Measurements from ENCODE around the gene CSDE1. TPM values are rescaled to one million over a fixed set of nuclear protein-coding genes. Genes with fewer than 3 reads are reported as not detected.
"Not testable (repeated sequence)": the region's sequence is repeated elsewhere in the genome, so short reads cannot be mapped to it uniquely, and the experiment has no call there.

CSDE1 gene
- 414 TPM for polyA plus RNA-seq (2013, experiment 1 of 2; ENCODE audit: insufficient read length)
- polyA plus RNA-seq (2013, experiment 2 of 2; ENCODE audit: insufficient read length) = 406 TPM

DNA sequence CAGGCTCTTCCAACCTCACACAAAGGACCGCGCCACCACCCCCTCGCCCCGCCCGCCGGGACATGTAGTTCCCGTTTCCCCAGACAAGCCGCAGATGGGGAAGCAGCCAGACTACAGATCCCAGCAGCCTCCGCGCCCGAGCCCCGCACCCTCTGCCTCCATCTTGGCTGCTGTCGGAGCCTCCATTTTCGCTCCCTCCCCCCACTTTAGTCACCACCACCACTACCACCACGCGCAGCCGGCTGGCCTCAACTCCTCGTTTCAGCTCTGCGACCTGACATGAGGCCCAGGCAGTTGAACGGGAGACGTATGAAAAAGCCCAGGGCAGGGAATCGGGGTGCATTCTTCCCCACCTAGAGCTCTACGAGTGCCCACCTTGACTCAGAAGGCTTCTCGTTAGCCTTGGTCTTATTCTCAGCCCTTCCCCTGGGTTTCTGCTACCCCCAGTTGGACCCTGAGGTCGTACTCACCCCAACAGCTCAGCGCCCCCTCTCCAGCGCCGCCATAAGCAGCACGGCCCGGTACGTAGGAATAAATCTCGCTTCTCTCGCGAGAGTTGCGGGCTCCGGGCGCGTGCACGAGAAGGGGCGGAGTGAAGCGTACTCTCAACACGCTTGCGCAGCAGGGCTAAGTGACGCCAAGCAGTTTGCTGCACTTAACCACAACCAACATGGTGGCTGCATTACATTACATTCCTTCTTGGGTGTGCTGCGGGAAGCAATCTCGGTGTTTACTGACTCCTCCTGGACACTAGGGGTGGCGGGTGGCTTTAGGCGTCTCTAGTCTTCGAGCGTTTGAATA is at the start of gene CSDE1:
Gene CSDE1 (minus strand): TSS at position 530 of the 801 bp plus-strand sequence. CDS start 18,094 bp downstream, outside the sequence.
- DNase-seq = peak; percentile 99

DNA sequence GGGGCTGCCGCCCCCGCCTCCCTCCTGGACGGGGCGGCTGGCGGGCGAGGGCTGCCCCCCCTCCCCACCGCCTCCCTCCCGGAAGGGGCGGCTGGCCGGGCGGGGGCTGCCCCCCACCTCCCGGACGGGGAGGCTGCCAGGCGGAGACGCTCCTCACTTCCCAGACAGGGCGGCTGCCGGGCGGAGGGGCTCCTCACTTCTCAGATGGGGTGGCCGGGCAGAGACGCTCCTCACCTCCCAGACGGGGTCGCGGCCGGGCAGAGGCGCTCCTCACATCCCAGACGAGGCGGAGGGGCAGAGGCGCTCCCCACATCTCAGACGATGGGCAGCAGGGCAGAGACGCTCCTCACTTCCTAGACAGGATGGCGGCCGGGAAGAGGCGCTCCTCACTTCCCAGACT is 46.7 kb upstream of the CSDE1 start:
- DNase-seq = not testable (repeated sequence)

DNA sequence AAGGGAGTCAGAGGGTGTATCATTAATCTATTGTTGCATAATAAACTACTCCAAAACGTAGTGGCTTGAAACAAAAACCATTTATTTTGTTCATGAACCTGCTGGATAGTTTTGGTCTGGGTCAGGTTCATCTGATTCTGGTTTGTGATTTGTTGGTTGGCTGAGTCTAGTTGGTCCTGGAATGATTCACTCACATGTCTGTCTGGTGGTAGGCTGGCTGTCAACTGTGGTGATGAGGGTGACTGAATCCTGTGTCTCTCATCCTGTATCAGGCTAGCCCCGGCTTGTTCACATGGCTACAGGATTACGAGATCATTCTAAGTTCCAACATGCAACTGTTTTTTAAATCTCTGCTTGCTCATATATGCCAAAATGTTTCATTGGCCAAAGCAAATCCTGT is 45.2 kb upstream of the CSDE1 start:
- no peak for DNase-seq

DNA sequence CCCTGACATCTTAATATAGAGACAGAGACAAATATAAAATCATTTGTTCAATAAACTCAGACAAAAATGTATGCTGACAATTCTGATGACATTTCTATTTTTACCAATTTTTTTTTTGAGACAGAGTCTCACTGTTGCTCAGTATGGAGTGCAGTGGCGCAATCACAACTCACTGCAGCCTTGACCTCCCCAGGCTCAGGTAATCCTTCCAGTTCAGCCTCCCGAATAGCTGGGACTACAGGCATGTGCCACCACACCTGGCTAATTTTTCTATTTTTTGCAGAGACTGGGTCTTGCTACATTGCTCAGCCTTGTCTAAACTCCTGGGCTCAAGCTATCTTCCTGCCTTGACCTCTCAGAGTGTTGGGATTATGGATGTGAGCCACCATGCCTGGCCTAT is 36.3 kb upstream of the CSDE1 start:
- DNase-seq = no peak

DNA sequence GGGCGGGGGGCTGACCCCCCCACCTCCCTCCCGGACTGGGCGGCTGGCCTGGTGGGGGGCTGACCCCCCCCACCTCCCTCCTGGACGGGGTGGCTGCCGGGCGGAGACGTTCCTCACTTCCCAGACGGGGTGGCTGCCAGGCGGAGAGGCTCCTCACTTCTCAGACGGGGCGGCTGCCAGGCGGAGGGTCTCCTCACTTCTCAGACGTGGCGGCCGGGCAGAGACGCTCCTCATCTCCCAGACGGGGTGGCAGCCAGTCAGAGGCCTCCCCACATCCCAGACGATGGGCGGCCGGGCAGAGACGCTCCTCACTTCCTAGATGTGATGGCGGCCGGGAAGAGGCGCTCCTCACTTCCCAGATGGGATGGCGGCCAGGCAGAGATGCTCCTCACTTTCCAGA is 32.8 kb upstream of the CSDE1 start:
- not testable (repeated sequence) for DNase-seq

DNA sequence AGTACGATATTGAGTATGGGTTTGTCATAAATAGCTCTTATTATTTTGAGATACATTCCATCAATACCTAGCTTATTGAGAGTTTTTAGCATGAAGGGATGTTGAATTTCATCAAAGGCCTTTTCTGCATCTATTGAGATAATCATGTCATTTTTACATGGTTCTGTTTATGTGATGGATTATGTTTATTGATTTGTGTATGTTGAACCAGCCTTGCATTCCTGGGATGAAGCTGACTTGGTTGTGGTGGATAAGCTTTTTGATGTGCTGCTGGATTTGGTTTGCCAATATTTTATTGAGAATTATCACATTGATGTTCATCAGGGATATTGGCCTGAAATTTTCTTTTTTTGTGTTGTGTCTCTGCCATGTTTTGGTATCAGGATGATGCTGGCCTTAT is 28.7 kb upstream of the CSDE1 start:
- DNase-seq = not testable (repeated sequence)

DNA sequence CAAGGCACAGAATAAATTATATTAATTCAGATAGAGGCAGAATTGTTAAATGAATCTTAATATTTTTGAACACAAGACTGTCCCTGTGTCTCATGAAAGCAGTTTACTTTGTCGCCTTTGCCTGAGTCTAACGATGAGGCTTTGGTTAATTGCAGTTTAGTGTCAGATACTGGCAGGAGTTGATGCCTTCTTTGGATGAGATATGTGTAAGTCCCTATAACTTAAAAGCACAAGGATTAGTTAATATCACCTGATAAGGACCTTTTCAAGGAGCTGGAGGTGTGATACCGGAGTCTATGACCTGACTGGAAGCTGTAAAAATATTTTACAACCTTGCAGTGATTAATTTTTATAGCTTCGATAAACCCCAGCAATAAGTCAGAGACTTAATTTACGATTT is 24.7 kb upstream of the CSDE1 start:
- no peak for DNase-seq

DNA sequence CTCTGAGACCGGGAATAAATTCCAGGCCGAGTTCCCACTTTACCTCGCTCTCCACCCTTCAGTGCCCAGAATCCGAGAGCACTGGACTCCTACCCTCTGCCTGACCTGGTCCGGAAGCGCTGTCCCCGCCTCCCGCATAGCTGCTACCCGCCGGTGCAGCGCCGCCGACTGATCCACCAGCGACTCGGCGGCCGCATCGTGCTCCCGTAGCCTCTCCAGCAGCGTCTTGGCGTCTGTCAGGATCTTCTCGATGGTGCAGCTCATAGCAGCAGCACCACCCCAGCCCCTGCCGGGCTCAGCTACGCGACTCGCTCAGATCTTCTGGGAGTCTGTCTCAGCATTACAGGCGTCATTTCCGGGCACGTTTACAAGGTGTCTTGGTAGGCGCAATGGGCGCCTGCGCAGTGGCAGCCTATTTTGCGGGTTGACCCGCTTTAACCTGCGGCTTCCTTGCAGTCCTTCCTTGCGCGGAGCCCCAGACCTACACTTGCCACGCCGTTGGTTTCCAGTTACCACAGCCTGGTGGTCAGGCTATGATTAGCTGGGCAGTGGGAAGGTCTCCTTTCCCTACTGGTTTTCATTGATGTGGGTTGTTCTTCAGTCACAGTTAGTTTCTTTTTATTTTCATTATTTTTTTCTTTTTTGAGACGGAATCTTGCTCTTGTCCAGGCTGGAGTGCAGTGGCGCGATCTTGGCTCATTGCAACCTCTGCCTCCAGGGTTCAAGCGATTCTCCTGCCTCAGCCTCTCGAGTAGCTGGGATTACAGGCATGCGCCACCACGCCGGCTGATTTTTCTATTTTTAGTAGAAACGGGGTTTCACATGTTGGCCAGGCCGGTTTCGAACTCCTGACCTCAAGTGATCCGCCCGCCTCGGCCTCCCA is 22.8 kb upstream of the CSDE1 start, which contains the start of gene SIKE1:
Gene SIKE1 (minus strand): TSS at position 342 of the 883 bp plus-strand sequence. CDS start 78 bp downstream, at position 264.
- peak; percentile 92 for DNase-seq

DNA sequence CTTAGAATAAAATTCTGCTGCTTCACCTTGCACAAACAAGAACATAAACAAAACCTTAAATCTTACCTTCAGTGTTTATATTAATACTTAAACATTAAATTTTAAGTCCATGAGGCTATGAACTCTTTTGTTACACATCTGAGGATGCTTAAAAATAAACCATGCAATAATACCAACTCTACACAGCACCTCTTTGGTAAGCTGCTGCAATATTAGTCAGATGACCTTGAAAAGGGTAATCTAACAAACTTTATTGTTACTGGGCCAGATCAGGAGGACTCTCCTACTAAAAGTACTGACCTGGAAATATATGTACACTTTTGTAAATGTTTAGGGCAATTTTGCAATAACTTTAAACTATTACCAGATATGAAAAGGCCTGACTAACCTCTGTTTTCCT is 21.9 kb upstream of the CSDE1 start:
- no peak for DNase-seq

DNA sequence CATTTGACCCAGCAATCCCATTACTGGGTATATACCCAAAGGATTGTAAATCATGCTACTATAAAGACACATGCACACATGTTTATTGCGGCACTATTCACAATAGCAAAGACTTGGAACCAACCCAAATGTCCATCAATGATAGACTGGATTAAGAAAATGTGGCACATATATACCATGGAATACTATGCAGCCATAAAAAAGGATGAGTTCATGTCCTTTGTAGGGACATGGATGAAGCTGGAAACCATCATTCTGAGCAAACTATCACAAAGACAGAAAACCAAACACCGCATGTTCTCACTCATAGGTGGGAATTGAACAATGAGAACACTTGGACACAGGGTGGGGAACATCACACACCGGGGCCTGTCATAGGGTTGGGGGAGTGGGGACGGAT is 18.9 kb upstream of the CSDE1 start:
- DNase-seq = not testable (repeated sequence)

DNA sequence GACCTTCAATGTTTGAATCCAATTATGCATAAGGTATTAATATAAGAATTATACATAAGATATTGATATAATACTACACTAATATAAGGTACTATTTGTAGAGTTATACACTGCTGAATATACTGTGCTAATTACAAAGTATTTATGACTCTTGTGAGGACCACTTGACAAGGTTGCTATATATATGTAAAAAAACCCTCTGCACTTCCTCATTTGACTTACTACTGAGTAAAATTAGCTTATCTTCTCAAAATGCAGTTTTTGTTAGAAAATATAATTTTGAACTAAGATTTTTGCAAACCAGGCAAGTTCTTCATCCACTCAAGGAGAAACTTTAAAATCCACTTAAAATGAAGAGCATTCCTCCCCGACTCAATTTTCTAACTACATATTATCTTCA is 14.2 kb upstream of the CSDE1 start:
- DNase-seq = no peak

DNA sequence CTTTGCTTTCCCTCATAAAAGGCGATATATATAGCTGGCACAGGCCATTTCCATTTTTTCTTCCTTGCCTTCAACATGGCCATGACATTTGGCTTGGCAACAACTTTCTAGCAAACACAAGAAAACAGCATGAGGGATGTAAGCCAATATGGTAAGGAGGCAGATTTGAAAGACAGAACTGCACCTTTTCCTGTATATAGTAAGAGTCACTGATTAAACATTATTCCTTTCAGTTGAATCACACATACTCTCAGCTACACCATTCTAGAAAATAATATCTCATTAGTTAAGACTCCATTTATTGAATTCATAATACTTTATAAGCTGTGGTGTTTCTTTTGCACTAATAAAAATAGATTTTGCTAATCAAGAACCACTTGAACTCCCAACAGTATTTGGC is 13.2 kb upstream of the CSDE1 start:
- DNase-seq = no peak

DNA sequence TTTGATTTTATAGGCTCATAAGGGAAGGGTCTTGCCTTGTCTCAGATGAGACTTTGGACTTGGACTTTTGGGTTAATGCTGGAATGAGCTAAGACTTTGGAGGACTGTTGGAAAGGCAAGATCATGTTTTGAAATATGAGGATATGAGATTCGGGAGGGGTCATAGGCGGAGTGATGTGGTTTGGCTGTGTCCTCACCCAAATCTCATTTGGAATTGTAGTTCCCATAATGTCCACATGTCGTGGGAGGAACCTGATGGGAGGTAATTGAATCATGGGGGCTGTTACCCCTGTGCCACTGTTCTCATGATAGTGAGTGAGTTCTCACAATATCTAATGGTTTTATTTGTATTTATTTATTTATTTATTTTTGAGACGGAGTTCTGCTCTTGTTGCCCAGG is 6.9 kb upstream of the CSDE1 start:
- no peak for DNase-seq

DNA sequence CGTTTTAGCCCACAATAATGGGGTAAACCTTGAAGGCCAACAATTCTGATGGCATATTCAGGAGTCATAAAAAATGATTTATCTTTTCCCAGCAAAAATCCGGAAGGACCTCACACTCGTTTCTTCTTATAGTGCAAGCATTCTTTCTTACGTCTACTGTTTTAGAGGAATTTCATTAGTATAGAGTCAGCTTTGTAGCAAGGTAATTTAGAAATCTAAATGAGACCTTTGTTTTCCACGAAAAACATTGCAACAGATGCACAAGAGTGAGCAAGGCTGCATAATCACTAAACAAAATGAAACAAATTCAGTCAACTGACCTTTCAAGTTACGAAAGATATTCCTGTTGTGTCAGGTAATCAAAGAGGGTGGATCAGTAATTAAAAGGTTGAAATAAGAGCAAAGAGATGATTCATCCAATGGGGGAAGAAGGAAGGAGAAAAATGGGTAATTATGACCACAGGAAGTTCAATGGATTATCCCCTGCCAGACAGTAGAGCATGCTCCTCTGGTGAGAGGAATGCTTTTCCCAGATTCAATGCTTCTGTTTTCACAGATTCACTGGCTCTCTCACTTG is 560 bp upstream of the CSDE1 start:
- peak; percentile 37 for DNase-seq

DNA sequence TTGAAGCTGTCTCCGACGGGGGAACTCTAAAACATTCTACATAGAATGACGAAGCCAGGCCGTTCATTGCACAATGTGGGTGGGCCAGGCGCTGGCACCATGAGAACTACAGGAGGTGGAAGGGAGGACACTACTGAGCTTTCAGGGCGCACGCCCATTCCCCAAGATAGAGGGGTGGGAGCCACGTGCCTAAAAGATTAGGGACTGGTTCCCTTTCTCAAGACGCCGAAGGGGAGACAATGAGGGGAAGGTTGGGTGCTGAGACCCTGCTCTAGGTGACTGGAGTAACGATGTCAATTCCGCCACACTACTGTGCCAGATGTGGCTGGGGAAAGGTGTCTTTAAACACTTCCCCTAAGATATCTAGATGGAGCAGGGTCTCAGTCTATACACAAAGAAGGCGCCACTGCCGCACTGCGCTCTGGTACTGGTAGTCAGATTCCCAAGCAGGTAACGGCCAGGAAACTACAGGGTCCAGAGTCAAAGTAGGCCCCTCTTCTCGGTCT is 782 bp downstream of the CSDE1 start:
- DNase-seq = peak; percentile 47

DNA sequence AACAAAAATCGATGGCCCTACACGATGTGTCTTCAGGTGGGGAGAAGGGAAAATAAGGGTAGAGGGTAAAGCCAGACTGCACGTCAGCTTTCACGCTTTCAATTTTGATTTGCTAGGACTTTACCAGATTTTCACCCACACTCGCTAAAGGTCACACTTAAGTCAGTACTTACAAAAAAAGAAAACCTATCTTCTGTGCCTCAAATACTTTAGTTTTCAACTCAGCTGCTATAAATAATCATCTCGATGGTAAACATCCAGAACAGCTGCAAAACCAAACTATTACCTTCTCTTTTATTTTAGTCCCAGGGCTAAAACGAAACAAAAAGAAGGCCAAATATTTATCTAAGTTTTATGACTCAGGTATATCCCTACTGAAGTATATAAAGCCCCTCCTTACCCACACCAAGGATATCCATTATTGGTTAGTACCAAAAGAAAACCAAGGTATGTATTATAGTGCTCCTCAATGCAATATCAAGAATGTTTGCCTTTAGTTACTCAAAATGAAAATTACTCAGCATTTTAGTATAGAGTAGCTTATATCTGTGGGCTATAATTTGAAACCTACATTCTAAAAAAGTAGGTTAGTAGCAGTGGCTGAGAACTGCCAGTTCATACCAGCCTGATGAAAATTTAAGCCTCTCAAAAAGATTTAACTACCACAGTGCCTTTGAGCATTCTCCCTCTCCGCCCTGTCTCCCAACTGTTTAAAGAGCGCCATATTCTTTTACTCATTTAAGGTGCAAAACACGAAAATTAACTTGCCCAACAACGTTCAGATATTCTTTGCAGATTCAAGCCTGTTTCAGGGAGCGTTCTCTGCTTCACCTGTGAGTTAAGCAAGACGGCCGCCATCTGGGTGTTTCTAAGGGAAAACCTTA is 1.5 kb downstream of the CSDE1 start:
- DNase-seq = no peak

DNA sequence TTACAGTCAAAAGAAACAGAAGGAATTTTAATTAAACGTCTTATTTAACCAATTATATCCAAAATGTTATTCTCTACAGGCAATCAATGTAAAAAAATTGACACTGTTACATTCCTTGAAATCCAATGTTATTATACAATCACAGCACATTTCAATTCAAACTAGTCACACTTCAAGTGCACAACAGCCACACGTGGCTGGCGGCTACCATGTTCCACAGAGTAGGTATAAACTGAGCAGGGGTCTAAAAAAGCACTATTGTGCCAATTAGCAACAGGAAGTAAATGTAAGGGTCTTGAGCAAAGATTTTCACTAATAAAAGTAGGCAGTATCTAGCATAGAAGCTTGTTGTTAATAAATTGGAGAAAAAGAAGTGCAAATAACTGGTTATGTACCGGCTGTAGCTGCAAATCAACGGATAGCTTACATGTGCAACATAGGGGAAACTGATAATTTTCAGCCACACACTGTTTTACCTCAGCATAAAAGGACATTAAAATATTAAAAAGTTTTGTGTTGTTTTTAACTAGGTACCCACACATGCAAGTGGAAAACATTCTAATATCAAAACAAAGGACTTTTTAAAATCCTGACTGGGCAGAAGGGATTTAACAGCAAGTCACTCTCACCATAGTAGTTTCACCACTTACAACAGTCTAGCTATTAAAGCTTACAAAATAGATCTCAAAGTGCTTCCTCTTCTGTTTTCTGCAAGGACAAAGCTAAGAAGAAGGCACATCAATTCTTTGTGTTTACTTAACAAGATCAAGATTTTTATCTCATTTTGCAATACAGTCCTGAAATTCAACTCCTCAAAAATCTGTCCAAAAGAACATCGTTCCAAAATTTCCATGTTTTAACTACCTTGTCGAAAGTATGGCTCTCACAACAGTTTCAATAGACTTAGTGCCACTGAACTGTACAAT is 2.5 kb downstream of the CSDE1 start:
- DNase-seq = peak; percentile 22

DNA sequence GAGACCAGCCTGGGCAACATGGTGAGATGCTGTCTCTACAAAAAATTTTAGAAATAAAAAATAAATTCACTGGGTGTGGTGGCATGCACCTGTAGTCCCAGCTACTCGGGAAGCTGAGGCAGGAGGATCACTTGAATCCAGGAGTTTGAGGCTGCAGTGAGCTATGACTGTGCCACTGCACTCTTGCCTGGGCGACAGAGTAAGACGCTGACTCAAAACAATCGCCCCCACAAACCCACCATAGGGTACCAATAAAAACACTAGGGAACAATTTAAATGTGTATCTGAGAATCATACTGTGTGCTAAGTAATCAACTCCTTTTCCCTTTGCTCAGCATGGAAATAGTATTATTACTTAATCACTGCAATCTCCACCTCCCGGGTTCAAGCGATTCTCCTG is 4.1 kb downstream of the CSDE1 start:
- not testable (repeated sequence) for DNase-seq

DNA sequence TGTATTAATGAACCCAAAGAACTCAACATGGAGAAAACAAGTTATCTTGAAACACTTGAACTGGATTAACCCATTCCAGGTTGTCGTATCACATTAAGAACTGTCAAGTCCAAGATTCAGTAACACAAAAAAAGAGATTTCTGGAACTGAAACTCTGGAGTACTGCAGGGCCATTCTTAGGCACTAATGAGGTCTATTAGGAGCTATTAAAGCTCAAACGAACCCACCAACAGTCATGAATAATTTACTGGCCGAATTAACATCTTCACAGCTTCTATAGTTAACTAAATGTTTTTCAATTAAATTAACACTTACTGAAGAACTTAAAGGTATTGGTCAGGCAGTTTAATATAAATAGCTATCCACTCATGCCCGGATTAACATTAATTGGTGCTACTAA is 4.6 kb downstream of the CSDE1 start:
- DNase-seq = no peak

DNA sequence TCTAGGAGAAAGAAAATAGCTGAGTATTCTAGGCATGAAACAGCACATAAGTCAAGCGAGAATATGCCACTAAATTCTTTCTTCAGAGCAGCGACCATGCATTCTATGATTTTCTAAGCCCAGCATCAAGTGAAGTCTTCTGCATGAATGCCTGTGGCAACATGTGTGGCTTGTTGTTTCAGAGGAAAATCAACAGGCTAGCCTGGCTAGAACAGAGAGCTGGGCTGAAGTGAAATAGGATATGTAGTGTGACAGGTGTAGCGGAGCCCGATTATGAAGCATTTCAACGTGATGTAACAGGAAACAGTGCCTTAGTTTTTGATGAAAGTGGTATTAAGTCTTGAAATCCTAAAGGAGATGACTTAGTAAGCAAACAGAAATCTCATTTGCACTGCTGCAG is 7.0 kb downstream of the CSDE1 start:
- DNase-seq = no peak

DNA sequence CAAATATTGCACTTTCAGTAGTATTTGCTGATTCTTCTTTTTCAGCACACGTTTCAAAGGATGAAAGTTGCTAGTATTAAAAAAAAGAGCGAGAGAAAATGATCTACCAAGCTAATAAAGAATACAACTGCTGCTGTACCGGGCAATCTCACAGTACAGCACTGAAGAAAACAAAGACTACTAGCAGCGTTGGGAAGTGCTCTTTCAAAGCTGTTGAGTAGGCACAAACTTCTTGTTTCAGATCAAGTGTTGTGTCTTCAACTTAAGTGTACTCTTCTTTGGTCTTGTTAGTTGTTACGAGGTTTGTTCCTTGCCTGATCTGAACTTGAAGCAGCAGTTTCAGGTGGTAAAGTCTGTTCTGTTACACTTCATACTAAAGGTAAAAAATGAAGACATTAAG is 7.9 kb downstream of the CSDE1 start:
- no peak for DNase-seq
